Stimulated activated CD8-positive, alpha-beta memory T cell treated with anti-CD3 and anti-CD28 coated beads, Interleukin-15, amount 100 ng/mL, for 24 hours (primary cell): ENCODE measurements around the gene ABCC8.

Experiments
- DNase-seq: peaks from one replicate; pipeline ENCODE4 v3.0.0-alpha.2; 2020; ENCODE audit warnings: low read depth

Gene ABCC8

DNA sequence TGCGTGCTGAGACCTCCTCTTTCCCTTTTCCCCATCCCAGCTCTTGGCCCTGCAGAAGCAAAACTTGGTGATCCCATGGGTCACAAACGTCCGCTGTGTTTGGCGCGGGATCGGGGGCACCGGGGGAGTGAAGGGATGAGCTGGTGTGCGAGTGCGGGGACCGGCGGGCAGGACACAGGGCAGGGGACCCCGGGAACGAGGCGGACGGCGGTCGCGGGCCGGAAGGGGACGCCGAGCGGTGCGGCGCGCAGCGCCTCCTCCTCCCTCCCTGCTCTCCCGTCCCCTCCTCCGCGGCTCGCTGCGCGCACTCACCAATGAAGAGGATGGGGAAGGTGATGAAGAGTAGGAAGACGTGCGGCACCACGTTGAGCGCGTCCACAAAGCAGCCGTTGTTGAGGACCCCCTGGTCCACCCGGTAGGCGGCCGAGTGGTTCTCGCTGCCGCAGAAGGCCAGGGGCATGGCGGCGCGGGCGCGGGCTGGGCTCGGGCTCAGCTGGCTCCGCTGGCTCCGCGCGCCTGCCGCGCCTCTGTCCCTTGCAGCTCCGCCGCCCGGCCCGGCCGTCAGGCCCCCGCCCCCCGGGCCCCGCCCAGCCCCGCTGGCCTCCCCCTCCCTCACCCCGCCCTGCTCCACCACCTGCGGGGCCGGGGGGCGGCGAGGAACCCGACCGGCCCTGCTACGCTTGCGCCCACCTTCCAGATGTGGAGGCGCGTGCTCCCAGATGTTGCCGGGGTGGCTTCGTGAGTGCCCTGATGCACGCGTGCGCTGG lies at the start of gene ABCC8:
TSS of gene ABCC8 (minus strand) at position 529 of the 767 bp plus-strand sequence. CDS start at position 460, 69 bp downstream.
- no peak for DNase-seq

DNA sequence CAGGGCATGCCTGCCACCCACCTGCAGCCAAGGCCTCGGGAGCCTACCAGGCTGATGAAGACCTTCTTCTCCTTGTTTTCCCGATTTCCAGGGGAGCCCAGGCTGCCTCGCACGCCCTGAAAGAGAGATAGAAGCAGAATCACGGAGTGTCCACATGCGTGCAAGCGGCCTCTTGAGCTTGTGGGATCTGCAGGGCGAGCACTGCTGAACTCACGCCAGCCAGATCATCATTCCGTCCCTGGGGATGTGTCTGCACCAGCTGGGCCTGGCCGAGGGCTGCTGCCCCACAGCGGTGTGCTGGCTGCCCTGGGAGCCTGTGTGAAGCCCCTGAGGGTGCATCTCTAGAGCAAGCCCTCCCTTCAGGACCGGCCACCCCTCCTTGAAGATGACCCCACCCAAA lies 49.7 kb upstream of the ABCC8 start:
- no peak for DNase-seq

DNA sequence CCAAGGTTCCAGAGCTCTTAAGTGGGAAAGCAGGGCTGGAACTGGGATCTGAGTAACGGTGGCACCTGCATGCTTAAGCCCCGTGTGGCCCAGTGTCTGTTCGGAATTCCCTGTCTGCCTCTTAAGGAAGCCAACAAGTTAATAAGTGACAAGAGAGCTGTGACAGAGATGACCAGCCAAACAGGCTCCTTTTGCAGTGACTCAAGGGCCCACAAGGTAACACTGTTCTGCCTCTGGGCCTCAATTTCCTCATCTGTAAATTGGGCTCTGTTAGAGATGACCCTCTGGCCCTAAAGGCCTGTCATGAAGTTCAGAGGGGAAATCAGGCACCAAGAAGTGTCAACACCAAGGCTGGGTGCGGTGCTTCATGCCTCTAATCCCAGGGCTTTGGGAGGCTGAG lies 48.9 kb upstream of the ABCC8 start:
- DNase-seq = no peak

DNA sequence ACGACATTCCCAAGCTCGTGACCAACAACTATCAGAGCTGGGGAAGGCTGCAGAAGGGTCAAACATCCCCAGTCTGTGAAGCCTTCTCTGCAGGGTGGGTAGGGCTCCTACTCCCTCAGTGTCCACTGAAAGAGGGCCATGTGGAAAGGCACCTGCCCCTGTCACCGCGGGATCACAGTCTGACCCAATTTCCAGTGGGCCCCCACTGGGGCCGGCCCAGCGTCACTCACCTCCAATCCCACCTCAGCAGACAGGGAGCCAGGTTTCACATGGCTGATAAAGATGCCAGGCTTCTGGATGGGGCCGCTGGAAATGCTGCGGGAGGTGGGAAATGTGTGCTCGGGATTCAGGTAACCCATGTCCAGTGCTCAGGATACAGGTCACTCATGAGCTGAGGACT lies 47.6 kb upstream of the ABCC8 start:
- DNase-seq = no peak

DNA sequence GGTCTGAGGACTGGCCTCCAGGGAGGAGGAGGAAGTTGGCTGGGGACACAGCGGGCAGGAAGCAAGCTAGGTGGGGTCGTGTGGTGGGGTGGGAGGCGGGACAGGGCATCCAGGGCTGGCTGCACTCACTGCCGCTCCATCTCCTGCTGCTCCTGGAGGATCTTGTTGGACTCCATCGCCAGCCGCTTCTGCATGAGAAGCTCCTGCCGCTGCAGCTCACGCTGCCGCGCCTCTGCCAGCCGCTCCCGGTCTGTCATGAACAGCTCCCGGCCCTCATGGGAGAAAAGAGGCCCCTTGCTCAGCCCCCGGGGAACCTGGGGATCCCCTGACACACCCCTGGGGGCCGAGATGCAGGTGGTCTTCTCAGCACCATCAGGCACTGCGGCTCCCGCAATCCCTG lies 46.0 kb upstream of the ABCC8 start:
- DNase-seq = no peak

DNA sequence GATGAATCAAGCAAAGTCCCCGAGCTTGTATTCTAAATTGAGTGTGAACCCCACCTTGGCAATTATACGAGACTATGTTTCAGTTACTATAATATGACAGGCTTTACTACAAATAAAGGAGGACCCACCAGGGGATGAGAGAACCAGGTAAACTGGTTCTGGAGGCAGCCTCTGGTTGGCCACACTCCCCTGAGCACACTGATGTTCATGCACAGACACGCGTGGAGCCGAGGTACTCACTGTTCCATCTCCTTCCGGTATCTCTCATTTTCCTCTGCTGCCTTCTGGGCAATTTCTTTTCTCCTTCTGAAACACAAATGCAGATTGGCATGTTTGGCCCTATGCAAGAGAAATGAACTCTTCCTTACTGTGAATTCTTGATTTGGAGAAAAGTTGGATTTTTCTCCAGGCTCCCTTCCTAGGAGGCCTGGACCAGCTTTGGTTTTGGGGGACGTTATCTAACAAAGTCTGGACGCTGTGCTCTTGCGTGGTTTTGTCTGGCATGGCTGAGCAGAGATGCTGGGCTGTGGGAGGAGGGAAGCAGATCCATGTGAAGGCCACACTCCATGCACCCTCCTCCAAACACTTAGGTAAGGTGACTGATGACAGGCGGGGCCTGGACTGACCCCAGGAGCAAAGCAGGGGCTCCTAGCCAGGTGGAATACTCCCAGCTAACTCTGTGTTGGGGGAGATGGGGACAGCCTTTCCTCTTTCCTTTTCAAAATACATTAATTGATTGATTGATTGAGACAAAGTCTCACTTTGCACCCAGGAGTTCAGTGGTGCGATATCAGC lies 44.7 kb upstream of the ABCC8 start:
- DNase-seq = no peak

DNA sequence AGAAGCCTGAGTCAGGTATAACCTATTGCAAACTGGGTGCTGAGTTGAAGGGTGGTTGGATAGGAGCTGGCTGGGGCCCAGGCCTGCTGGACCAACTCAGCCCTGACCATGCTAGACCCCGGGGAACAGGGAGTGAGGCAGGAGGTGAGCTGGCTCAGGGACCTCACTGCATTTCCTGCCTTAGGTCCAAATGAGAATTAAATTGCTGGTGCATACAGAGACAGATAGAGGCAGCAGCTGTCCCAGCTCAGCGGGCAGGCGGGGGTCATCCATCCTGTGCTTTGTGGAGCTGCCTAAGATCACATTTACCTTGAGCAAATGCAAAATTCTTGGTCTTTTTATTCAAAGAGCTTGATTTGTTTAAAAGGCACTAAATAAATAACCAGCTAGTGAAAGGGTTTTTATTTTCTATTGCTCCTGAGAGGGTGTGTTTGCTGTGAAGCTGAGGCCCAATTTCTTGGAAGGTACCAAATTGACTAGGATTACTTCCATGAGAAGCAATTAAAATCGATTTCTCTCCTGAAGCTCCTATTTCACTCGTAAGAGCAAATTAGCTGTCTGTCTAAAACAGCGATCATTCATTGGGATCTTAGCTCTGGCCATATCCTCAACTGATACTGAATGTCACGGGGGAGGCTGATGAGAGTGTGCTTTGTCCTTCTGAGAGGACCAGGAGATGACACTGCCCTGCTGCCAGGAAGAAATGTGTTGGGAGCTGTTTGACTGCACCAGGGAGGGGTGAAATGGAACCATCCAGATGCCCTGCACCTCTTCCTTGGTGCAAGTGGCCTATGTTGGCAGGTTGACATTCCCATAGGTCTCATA lies 42.6 kb upstream of the ABCC8 start:
- no peak for DNase-seq

DNA sequence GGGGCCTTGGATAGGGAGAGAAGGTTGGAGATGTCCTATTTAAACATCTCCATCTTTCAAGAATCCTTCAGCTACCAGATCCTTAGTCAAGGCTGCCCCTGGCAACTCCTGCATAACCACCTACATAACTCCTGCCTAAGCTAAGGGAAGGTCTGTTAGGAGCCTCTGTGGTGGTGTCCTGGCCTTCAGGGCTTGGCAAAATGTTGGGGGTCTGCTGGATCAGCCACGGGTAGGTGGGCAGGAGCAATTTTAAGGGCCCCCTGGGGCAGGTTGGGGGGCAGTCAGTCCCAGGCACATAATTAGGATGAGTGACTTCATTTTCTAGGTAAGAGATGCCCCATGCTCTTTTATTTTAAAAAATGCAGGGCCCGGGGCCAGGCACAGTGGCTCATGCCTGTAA lies 41.7 kb upstream of the ABCC8 start:
- no peak for DNase-seq

DNA sequence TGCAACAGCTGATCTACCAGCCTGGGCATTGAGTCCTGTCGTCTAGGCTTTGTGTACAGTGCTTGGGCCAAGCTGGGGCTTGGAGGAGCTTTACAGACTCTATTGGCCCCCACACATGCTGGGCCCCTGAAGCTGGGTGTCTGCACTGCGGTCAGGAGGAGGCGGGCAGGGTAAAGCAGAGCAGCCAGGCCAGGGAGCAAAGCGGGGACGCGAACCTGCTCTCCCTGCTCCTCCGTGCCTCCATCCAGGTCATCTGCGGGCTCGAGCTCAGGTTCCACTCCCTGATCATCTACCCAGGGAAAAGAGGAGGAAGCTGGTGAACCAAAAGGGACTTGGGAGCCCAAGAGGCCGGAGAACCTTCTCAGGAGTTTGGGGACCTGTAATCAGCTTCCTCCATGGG lies 40.5 kb upstream of the ABCC8 start:
- no peak for DNase-seq

DNA sequence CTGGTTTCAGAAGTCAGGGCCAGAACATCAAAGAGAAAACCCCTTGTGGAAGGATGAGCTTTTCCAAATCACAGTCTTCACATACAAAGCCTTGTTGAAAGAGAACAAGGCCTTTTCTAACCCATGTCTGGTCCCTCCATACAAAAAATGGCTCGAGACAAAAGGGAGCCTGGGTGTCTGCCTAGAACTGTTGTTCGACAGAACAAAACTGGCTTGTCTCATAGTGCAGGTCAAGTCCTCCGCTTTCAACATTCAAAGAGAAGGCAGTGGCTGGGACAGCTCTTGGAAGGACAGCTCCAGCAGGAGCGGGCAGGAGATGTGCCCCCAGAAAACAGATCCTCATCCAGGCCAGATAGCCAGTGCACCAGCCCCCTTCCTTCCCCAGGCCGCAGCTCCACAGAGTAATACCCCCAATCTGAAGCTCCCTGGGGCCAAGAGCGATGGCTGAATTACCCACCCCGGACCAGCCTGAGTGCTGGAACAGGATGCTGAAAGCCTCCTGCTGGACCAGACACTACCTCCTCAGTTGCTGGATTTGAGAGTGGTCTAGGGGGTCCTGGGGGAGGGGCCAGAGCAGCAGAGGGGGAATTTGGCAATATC lies 40.0 kb upstream of the ABCC8 start:
- no peak for DNase-seq

DNA sequence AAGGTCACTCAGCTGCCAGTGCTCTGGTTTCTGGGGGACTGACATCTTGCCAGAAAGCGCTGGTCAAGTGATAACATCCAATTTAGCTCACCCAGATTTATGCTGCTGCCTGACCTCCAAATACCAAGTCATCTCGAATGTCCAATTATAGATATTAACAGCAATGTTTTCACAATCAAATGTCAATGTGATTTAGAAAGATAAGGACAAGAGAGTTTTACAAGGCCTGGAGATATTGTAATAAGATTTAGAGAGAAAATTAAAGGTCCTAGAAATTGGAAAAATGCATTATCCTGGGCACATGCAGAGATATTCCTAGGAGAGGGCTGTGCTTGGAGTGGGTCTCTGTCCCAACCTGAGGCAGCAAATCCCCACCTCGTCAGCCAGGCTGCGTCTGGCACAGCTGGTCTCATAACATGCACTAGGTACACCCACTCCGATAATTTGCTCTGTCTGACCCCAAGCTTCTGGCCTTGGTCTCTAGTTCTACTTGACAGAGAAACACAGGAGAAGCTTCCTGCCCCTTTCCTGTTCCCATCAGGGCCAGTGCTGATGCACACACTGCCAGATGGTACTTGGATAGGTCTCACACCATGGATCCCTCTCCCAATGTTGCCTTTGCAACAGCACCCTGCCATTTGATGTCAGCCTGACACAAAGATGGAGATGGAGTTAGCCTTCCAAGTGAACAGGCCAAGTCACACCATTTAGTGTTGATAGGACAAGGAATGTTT lies 39.0 kb upstream of the ABCC8 start:
- DNase-seq = no peak

DNA sequence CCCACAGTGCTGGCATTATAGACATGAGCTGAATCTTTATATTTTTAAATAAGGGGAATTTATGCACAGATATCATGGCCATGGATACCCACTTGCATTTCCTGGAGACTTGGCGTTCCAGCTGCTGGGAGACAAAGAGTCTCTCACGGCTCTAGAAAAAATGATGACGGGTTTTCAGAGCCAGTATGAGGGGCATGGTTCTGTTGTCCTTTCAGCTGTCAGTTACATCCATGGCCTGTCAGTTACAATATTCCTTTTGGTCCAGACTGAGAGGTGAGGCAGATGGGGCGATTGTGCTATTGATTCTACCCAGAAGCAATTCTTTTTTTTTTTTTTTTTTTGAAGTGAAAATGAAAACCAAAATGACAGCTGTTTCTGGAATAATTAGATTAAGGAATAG lies 37.8 kb upstream of the ABCC8 start:
- no peak for DNase-seq

DNA sequence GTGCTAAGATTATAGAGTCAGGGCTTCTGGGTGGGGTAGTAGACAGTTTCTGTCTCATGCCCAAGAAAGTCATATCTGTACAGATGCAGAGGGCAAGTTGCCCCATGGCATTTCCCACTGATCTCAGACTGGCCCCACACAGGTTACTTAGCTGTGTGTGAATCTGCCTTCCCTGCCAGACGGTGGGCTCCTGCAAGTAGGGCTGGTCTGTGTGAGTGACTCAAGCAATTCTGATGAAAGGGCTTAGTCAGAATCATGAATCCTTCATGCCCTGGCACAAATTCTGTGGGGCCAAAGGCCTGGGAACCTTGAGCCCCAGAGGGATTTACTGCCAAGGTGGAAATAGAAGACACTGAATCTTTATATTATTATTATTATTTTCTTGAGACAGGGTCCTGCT lies 37.2 kb upstream of the ABCC8 start:
- DNase-seq = no peak

DNA sequence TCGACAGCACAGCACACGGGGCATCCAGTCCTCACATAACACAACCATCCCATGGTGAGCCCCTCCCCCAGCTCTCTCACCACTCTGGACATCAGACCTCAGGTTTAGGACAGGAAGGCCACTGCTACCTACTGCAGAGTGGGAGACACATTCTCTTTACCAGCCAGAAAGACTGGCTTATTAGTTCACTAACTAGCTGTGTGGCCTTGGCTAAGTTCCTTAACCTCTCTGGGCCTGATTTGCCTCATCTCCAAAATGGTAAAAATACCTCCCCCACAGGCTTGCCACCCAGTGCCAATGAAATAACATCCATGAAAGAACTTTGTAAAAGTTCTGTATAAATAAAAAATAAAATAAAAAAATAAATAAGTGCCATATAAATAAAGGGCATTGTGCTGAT lies 35.5 kb upstream of the ABCC8 start:
- DNase-seq = no peak

DNA sequence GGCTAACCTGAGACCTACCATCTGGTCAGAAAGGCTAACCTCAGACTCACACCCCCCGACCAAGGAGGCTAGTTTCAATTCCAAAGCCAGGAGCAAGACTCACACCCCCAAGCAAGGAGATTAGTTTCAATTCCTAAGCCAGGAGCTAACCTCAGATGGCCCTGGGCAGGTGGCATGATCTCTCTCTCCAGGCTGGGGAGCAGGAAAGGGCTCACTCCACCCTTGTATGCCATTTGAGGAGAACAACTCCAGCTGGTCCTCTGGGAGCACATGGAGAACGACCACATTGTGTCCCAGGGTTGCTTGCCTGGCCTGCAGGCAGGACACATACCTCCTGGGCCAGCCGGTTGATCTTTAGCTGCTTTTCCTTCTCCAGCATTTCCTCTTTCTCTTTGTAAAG lies 34.9 kb upstream of the ABCC8 start:
- DNase-seq = no peak

DNA sequence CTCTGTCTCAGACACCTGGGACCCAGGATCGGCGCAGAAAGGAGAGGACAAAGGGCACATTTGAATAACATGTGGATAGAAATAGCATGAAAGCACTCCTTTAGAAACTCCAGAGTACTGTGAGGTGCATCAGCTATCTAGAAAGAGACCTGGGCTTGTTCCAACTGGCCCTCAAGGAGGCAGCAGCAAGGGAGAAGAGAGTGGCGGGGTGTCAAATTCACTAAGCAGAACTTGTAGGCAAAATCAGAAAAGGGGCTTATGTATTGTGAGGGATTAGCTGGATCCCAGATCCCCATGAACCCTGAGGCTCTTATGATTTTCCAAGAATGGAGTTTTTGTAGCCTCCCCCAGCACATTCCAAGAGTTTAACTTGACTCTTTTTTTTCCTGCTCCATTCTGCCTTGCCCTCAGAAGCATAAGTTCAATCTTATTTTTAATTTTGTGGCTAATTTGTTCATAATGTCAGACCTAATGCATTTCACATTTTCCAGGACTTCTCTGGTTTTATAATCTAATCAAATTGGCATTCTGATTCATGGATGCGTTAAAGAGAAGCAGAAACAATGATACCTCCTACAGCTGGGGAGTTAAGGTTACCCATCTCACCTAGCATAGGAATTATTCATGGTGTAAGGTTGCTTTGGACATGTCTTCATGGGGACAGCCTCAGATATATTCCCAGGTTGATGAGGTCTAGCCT lies 34.0 kb upstream of the ABCC8 start:
- no peak for DNase-seq

DNA sequence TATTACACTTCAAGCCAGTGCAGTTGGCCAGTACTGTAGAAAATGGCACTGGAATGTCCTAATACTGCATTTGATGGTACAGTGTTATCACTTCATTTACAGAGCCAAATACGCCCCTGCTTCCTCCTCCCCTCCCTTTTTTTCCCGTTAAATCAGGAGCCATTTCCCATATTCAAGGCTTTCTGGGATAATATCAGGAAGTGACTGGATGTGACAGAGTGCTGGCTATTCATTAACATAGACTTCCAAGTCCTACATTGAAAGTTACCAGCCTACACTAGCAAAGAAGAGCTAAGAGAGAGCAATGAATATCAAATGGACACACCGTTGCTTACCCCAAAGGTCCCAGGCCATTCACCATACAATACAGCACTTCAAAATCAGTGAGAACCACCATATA lies 32.1 kb upstream of the ABCC8 start:
- no peak for DNase-seq

DNA sequence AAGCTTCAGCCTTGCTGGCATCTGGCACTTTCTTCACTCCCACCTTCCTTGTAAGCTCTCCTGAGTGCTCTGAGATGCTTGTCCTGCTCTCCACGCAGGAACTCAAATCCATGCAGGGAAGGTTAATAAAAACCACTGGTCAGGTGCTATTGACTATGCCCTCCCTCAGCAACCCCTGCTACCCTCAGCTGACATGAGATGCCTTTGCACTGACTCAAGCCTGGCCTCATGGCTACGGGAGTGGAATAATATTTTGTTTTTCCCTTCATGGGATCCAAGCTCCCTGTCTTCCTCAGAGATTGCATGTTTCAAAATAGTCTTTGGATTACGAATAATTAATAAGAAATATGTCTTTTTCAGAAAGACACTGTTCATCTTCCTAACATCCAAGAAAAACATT lies 31.7 kb upstream of the ABCC8 start:
- no peak for DNase-seq

DNA sequence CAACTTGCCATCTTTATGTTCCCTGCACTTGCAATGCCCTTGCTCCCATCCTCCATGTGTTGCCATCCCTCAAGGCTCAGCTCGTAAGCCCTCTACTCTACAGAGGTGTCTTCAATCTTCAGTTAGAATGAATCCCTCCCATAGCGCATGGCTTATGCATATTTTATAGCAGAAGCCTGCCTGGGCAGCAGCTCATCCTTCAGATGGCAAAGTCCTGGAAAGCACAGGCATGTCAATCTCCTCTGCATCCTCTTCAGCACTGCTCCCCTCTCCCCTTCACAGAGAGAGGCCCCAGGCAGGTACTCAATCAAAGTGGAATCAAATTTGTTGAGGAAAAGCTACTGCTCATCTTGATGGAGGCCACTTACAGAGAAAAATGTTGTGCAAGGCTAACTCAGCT lies 31.1 kb upstream of the ABCC8 start:
- DNase-seq = no peak

DNA sequence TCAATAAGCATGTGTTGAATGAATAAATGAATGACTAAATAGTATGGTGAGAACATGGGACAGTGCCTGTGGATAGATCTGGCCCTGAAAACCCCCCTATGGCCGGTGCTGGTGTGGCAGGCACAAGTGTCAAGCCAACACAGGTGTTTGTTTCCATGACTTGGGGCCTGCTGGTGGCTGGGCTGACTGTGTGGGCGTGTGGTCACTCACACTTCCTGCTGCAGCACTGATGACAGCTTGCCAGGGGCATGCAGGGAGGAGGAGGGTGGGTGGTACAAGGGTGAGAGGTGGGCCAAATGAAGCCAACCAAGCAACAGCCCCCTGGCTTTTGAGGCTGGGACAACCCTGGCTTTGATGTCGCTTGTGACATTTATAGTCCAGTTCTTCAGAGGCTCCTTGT lies 30.3 kb upstream of the ABCC8 start:
- DNase-seq = no peak

DNA sequence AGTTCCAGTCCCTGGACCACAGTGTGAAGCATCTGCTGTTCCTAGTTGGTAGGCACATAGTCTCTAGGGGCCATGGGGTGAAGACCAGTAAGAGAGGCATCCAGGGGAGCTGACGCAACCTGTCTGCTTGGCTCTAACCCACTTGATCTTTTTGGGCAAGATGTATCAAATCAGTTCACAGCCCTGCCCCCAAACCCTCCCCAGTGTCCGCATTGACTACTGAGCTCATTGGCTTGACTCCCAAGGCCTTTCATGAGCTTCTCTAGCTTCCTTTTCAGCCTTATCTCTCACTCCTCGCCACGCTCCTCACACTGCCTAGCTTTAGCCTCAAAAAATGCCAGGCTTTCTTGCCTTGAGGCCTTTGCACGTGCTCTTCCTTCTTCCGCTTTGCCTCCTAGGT lies 29.7 kb upstream of the ABCC8 start:
- DNase-seq = no peak
